PC-9 (cell line): ENCODE data around the gene MFSD2B.

ENCODE experiments used
- CTCF ChIP-seq: fragments of 200-600 bp; sonication (generic); conservative IDR thresholded peaks from 2 replicates; pipeline ENCODE4 v1.6.1; 2017; ENCODE audit warnings: mixed run types, antibody characterized with exemption, mild to moderate bottlenecking, moderate library complexity
- EZH2 ChIP-seq: fragments of 200-600 bp; sonication (generic); IDR thresholded peaks from 2 replicates; pipeline ENCODE4 v1.8.0; 2017; ENCODE audit warnings: antibody characterized with exemption, low read depth

- TF ChIP-seq CTCF = no peak
- TF ChIP-seq EZH2 = no peak
Measured at GRCh38 chr2:23993736-23994269, 16.1 kb upstream of the MFSD2B start.
